Measurements from ENCODE around the gene PPP1R8.

The PPP1R8 gene

DNA sequence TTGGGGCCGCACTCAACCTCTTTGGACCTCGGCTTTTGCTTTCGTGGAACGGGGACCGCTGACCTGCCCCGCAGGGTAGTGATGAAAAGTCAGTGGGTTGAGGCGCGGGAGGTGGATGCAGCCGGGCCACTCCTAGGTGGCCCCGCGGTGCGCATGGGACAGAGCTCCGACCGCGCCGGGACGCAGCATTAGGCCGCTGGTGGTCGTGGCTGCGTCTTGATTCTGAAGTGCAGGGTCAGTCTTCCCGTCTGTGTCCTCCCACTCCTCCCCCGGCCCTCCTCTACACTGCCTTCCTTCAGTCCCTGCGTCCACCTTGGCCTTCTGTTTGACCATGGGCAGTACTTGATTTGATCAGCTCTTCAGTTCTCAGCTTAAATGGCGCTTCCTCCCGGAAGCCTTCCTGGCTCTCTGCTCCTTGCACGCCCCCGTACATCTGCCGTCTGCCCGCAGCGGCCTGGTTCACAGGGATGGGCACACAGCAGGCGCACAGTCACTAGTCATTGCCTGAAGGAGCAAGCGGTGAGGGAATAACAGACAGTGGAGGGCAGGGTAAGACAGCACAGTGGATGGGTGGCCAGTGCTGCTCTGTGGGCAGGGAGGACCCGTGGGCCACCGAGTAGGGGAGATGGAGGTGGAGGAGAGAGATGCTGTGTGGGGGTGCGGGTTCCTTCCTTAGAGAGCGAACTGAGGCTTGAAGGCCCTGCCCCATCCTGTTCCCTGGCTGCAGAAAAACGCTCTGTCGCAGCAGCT lies 42.4 kb downstream of the PPP1R8 start:
- no peak for DNase-seq

DNA sequence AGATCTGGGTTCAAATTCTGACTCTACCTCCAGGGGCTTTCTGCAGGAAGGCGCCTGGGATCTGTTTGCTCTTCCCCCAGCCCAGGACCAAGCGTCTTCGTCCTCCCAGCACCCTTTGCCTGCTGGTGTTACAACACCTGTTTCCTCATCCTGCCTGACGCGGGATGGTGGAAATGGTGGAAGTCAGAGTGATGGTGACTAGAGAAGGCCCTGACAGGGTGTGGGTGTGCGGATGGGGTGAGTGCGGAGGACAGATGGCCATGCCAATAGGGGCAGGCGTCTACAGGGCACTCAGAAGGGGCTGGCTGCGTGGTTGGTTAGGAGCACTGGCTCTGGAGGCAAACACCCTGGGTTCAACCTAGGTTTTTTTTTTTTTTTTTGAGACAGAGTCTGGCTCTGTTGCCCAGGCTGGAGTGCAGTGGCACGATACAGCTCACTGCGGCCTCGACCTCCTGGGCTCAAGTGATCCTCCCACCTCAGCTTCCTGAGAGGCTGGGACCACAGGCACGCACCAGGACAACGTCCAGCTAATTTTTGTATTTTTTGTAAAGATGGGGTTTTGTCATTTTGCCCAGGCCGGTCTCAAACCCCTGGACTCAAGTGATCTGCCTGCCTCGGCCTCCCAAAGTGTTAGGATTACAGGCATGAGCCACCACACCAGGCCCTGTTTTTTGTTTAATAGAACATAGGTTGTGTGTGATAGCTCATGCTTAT lies 43.2 kb downstream of the PPP1R8 start:
- no peak for DNase-seq

DNA sequence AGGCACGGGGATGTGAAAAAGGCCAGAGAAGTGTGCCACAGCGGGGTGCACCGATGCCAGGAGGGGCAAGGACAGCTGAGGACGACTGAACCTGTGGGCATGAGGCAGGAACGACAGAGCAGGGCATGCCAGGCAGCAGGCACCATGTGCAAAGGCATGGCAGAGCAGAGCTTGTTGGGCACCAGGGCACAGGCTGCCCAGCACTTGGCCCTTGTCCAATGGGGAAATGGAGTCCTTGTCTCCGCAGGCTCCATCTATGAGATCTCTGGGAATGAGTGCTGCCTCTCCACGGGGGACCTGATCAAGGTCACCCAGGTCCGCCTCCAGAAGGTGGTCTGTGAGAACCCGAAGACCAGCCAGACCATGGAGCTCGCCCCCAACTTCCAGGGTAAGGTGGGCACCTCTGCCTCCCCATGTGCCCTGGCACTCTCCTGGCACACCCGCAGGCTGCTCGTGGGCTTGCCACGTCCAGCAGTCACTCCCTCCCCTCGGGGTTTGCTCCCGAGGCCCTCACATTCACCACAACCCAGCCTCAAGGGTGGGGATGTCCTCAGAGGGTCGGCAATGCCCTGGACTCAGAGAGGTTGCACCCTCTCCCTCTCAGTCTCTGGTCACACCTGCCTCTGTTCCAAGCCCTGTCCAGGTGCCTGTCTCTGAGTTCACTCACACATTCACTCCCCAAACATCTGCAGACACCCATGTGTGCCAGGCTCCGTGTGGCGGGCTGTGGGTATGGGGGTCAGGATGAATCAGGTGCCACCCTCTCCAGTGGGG lies 45.9 kb downstream of the PPP1R8 start:
- no peak for DNase-seq

- DNase-seq, result no peak
Observed at GRCh38 chr1:27877115-27877416, 46.5 kb downstream of the PPP1R8 start.

- no peak for DNase-seq
Observed at GRCh38 chr1:27878039-27878438, 47.5 kb downstream of the PPP1R8 start.

- no peak for DNase-seq
Observed at GRCh38 chr1:27878787-27879335, 48.3 kb downstream of the PPP1R8 start.

DNA sequence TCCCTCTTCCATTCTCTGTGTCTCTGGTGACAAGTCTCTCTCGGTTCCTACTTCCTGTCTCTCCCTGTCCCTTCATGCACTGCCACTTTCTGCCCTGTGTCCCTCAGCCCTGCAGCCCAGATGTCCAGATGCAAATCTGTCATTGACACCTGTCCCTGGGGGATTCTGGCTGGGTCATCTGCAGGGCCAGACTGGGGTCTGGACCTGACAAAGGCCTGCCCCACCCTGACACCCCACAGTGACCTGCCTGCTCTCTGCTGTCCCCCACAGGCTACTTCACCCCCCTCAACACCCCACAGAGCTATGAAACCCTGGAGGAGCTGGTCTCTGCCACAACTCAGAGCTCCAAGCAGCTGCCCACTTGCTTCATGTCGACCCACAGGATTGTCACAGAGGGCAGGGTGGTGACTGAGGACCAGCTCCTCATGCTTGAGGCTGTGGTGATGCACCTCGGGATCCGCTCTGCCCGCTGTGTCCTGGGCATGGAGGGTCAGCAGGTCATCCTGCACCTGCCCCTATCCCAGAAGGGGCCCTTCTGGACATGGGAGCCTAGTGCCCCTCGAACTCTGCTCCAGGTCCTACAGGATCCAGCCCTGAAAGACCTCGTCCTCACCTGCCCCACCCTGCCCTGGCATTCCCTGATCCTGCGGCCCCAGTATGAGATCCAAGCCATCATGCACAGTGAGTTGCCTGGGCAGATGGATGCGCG lies 48.9 kb downstream of the PPP1R8 start:
- no peak for DNase-seq

GRCh38 chr1:27882543-27882903 lies 51.9 kb downstream of the PPP1R8 start:
- no peak for DNase-seq

DNA sequence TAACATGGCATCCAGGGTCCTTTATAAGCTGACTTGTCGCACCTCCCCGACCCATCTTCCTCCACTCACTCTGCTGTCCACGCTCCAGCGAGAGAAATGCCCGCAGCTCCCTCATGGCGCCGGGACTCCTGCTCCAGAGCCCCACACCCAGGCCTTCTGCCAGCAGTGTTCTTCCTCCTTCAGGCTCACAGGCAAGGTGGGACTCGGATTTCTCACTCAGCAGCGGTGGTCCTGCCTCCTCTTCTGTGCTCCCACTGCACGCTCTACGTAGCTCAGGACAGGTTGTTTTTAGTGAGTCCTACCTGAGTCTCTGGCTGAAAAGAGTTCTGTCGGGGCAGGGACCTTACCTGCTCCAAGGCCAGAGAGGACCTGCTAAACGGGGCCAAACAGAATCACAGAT lies 53.0 kb downstream of the PPP1R8 start:
- no peak for DNase-seq

- DNase-seq, result no peak
Observed at GRCh38 chr1:27884006-27884954, 53.7 kb downstream of the PPP1R8 start.

DNA sequence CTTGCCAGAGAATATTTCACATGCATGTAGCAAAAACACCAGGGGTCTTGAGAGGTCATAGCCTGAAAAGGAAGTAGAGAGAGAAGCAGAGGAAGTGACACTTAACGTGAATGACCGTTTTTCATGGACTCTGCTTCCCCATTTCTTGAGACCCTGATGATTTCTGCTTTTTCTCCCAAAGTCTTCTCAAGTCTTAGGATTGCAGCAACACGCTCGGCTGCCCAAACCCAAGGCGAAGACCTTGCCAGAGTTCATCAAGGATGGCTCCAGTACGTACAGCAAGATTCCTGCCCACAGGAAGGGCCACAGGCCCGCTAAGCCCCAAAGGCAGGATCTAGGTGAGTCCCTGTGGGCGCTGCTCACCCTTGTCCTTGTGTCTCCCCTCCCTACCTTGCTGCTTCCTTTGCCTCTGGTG lies 54.5 kb downstream of the PPP1R8 start:
- DNase-seq, result no peak

DNA sequence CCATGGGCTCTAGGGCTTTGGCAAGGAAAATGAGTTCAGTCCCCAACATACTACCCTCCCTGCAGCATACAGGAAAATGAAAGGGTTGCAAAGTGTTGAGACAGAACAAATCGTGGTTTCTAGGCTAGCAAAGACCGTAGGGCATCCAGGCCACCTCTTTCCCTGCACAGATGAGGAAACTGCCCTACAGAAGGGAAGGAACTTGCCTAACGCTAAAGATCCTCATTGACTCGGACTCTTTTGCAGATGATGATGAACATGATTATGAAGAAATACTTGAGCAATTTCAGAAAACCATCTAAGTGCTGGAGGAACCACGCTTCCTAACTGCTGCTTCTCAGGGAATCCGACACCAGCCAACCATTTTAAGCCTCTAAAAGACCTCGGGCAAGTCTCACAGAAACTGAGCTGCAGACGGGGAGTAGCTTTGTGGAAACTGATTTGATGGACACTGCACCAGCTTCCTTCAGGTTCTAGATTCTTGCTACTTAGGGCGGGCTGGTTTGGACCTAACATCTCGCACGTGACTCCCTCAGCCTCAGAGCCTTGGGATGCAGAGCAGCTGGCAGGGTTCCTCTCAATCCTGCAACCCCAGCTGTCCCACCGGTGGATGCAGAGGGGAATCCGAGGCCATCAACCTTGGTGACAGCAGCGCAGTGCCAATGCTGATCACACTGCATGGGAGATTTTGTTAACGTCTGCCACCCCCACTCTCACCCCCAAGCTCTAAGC lies 55.2 kb downstream of the PPP1R8 start:
- no peak for DNase-seq

GRCh38 chr1:27886353-27886679 lies 55.7 kb downstream of the PPP1R8 start:
- no peak for DNase-seq

DNA sequence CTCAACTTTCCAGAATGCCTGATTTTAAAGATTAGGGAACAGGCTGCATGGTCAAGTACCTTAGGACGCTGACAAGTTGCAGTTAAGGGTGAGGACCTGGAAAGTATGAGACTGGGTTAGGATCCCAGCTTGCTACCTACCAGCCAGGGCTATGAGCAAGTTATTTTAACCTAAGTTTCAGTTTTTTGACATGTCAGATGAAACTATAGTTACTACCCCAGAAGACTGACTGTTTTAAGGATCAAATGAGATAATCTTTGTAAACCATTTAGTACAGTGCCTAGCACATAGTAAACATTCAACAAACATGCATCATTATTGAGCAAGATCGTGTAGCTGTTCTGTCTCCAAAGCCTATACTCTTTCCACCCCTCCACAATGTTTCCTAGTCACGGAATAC lies 56.2 kb downstream of the PPP1R8 start:
- no peak for DNase-seq

DNA sequence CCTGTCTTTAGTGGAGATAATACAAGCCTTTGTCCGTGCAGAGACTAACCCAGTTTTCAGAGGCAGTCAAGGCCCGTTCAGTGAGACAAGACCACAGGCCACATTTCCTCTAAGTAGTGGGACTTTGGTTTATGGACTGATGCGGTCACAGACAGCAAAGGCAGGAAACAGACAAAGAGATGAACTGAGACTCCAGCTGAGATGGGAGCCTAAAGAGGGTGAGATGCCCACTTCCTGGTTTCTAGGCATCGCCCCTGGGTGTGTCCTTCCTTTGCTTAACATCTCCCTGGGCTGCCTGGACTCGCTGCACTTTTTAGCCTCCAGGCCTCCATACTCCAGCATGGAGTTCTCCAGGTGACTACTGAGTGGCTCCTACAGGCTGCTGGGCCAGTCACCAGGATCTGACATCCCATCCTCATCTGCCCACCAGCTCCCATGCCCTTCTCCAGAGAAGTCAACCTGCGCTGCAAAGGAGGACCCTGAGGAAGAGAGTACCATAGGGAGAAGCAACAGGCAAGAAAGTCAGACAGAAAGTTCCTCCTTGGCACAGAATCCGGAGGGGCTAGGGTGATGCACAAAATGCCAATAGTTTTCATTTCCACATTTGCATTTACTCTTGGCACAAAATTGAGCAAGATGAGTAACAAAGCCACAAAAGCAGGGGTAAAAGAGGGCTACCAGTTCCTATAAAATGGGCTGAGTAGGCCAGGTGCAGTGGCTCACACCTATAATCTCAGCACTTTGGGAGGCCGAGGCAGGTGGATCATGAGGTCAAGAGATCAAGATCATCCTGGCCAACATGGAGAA lies 56.8 kb downstream of the PPP1R8 start:
- no peak for DNase-seq

GRCh38 chr1:27889506-27889905 lies 58.9 kb downstream of the PPP1R8 start:
- no peak for DNase-seq

- DNase-seq, result no peak
Observed at GRCh38 chr1:27891196-27891889, 60.8 kb downstream of the PPP1R8 start.

- DNase-seq, result no peak
Observed at GRCh38 chr1:27894521-27894920, 63.9 kb downstream of the PPP1R8 start.

Measured in NCI-H345 (cell line).